GM18505 (cell line): ENCODE measurements around the gene AP1G2.
"Not testable (repeated sequence)": the region's sequence is repeated elsewhere in the genome, so short reads cannot be mapped to it uniquely, and the experiment has no call there.

ENCODE experiments used
- ATAC-seq: cut with Tn5 transposase; IDR thresholded peaks from one replicate; pipeline ENCODE4 v1.9.1; 2021; ENCODE audit not compliant: unreplicated experiment
- POLR2A ChIP-seq: IDR thresholded peaks from 4 replicates; pipeline ENCODE4 v1.6.1; 2011; ENCODE audit warnings: borderline replicate concordance; ENCODE audit not compliant: insufficient read depth, insufficient read length; ENCODE audit errors: extremely low read depth

Gene AP1G2

DNA sequence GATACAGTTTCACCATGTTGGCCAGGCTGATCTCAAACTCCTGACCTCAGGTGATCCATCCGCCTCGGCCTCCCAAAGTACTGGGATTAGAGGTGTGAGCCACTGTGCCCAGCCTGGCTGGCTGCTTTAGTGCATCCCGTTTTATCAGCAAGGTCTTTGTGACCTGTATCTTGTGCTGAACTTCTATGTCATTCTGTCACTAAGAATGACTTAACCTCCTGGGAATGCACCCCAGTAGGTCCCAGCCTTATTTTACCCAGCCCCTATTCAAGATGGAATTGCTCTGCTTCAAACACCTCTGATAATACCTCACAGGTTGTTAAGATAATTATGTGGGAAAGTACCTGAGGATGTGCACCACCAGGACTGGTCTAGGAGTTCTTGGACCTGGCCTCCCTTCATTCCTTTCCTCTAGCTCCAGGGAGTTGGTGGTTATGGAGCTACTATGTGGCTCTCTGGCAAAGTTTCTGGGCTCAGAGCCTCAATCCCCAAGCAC, 37.1 kb upstream of the AP1G2 start:
- ATAC-seq, result no peak
- TF ChIP-seq POLR2A, result no peak

DNA sequence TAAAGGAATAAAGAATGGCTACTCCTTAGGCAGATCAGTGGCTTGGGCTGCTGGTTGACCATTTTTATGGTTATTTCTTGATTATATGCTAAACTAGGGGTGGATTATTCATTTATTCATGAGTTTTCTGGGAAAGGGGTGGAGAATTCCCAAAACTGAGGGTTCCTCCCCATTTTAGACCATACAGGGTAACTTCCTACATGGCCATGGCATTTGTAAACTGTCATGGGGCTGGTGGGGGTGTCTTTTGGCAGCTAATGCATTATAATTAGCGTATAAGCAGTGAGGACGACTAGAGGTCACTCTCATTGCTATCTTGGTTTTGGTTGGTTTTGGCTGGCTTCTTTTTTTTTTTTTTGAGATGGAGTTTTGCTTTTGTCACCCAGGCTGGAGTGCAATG, 36.6 kb upstream of the AP1G2 start:
- no peak for TF ChIP-seq POLR2A
- no peak for ATAC-seq

DNA sequence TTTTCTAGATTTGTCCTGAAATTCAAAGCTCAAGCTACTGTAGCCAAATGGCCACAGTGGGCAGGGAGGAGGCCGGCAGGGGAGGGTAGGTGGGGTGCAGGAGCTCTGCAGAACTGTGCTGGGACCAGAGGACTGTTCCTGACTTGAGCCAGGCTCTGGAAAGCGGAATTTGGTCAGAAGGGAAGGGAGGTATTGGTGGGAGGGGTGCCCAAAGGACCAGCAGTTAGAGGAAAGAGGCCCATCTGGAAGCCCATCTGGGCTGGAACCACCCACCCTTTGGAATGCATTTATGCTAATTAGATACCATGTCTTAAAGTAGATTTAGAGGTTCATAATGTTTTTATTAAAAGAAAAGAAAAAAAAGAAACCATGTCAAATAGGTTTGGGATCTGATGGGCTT, 35.5 kb upstream of the AP1G2 start:
- TF ChIP-seq POLR2A, result no peak

DNA sequence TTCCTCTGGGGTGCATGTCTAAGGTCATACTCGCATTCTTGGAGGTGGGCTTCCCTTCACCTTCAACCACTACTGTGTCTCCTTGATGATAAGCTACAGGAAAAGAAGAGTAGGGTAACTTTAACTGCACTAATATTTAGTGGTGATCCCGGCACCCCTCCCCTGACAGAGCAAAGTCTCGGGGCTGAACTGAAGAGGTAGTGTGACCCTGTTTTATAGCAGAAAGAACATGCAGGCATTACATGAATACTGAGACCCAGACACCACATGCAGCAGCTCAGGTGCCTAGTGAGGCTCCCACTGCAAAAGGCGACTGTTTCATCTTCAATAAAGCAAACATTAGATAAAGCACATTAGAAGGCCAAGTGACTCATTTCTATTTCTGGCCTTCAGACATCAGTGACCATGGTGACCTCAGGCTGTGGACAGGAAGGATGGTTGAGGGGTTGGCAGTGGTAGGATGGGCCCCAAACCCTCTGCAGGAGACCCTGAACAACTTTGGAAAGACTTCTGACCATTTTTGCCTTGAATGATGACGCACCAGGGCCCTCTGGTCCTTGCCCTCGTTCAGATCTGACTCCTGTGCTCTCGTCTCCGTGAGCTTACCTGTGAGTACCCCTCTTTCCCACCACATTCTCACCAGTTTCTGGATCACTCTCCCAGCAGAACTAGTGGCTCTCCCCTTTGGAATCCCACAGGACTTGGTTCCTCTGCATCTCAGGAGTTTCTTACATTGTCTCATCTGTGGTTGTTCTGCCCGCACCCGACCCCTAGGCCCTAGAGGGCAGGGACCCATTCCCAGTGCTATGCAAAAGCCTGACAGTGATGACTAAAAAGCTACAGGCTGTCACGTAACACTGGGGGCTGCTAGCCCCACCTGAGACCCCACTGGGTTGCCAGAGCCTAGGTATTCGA, 34.8 kb upstream of the AP1G2 start:
- TF ChIP-seq POLR2A, result no peak
- ATAC-seq, result no peak

More for the DNA sequence above, 35.5 kb upstream of the AP1G2 start:
- ATAC-seq, result no peak

DNA sequence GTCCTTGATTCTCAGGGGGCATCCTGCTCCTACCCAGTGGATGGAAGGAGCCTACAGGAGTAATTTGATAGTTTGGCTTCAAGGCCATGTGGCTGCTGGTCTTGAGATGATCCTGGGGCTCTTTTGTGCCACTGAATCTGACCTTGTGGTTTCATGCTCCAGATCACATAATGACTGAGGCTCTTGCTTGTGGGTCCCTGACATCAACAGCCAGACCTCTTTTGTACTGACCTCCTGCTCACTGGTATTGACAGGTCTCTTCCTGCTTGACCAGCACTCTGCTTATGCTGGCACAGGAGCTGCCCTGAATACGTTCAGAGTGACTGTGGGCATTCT, 34.2 kb upstream of the AP1G2 start:
- TF ChIP-seq POLR2A, result no peak
- no peak for ATAC-seq

DNA sequence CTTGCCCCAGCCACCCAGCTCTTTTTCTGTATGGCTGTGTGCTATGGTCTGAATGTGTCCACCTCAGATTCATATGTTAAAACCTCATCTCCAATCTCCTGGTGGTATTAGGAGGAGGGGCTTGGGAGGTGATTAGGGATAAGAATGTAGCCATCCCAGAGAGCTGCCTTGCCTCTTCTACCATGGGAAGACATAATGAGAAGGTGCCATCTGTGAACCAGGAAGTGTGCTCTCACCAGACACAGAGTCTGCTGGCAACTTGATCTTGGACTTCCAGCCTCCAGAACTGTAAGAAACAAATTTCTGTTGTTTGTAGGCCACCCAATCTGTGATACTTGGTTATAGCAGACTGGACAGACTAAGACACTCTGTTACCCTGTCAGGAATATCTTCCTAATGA, 33.8 kb upstream of the AP1G2 start:
- no peak for TF ChIP-seq POLR2A
- ATAC-seq, result no peak

DNA sequence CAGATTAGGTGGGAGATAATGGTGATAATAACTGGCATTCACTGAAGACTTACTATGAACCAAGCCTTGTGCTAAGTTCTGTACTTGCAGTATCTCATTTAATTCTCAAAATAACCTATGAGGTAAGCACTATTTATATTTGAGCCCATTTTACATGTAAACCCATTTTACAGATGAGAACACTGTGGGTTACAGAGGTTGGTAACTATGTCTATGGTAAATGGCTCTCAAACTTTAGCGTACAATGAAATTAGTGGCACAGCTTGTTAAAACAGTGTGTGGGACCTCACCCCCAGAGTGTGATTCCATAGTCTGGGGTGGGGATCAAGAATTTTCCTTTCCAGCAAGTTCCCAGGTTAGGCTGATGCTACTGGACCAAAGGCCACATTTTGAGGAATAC, 33.2 kb upstream of the AP1G2 start:
- TF ChIP-seq POLR2A, result no peak
- ATAC-seq, result no peak

DNA sequence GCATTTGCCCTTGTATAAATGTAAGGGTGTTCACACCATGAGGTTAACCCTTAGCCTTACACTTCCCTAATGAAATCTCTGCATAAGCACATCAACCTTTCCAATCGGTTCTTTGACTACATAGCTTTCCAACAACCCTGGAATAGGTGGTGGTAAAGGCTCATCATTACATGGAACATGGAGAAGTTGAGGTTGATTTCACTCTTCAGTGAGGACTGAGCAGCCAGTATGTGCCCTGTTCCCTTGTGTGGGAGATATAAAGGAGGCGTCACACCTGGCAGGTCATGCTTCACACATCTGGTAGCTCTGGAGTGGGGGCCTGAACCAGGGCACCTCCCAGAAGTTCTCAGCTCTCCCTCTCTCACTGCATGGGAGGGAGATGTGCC, 32.7 kb upstream of the AP1G2 start:
- no peak for TF ChIP-seq POLR2A
- ATAC-seq, result no peak

DNA sequence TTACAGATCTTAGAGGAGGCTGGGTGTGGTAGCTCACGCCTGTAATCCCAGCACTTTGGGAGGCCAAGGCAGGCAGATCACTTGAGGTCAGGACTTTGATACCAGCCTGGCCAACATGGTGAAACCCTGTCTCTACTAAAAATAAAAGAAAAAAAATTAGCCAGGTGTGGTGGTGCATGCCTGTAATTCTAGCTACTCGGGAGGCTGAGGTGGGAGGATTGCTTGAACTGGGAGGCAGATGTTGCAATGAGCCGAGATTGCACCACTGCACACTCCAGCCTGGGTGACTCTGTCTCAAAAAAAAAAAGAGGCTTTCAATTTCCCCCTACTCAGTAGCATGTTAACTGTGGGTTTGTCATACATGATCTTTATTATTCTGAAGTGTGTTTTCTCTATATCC, 26.6 kb upstream of the AP1G2 start:
- not testable (repeated sequence) for ATAC-seq

DNA sequence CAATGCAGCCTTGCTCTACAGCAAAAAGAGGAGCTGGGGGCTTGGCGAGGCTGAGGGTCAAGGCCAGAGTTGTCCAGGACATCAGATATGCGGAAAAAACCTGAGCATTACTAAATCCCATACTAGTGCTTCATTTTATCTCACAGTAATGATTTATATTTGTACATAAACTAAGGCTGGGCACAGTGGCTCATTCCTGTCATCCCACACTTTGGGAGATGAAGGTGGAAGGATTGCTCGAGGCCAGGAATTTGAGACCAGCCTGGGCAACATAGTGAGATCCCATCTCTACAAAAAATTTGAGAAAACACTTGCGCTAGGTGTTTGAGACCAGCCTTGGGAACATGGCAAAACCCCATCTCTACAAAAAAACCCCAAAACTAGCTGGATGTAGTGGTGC, 22.6 kb upstream of the AP1G2 start:
- no peak for TF ChIP-seq POLR2A
- no peak for ATAC-seq

DNA sequence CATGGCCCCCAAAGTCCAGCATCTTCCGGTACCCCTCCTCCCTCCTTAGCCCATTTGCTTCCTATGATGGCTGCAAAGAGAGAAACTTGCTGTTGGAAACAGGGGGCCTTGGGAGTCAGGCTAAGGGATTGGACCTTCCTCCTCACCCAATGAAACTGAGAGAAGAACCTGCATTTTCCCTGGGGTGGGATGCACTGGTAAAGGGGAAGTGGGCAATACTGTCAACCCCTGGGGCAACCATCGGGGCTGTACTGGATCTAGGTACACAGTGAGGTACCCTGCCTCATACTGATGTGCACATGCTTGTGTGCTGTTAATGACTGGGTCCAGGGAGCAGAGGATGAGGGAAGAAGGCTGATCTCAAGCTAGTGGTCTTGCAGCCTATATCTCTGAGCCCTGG, 22.0 kb upstream of the AP1G2 start:
- no peak for TF ChIP-seq POLR2A
- ATAC-seq, result no peak

DNA sequence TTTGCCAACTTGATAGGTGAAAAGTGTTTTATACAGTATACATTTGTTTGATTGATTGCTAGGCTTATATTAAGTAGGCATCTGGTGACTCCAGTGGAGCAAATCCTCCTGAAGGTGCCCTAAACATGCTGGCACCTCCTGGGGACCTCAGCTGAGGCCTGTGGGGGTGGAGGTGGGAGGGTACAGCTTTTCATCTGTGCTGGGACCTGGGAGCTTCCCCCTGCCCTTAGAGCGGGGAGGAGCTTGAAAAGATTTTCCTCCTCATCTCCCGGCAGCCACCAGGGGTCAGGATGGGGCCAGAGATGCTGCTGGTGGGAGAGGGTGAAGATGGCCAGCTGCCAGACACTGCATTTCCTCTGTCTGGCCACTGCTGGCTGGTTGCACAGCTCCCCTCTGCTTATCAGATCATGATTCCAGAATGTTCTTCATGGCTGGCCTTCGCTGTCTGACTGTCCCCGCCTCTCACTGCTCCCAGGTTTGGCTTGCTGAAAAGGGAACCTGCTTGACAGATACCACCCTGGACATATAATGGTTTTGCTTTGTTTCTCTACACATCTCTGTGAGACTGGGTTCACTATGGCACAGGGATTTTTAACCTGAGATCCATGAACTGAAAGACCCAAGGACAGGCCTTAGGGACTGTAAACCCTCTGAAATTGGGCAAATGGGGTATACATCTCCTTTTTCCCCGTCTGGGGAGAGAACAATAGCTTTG, 21.4 kb upstream of the AP1G2 start:
- peak; percentile 99 for ATAC-seq
- TF ChIP-seq POLR2A, result no peak

DNA sequence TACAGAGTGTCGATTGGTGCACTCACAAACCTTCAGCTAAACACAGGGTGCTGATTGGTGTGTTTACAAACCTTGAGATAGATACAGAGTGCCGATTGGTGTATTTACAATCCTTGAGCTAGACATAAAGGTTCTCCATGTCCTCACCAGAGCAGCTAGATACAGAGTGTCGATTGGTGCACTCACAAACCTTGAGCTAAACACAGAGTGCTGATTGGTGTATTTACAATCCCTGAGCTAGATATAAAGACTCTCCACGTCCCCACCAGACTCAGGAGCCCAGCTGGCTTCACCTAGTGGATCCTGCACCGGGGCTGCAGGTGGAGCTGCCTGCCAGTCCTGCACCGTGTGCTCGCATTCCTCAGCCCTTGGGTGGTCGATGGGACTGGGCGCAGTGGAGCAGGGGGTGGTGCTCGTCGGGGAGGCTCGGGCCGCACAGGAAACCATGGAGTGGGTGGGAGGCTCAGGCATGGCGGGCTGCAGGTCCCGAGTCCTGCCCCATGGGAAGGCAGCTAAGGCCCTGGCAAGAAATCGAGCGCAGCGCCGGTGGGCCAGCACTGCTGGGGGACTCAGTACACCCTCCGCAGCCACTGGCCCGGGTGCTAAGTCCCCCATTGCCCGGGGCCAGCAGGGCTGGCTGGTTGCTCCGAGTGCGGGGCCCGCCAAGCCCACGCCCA, 17.1 kb upstream of the AP1G2 start:
- not testable (repeated sequence) for ATAC-seq

DNA sequence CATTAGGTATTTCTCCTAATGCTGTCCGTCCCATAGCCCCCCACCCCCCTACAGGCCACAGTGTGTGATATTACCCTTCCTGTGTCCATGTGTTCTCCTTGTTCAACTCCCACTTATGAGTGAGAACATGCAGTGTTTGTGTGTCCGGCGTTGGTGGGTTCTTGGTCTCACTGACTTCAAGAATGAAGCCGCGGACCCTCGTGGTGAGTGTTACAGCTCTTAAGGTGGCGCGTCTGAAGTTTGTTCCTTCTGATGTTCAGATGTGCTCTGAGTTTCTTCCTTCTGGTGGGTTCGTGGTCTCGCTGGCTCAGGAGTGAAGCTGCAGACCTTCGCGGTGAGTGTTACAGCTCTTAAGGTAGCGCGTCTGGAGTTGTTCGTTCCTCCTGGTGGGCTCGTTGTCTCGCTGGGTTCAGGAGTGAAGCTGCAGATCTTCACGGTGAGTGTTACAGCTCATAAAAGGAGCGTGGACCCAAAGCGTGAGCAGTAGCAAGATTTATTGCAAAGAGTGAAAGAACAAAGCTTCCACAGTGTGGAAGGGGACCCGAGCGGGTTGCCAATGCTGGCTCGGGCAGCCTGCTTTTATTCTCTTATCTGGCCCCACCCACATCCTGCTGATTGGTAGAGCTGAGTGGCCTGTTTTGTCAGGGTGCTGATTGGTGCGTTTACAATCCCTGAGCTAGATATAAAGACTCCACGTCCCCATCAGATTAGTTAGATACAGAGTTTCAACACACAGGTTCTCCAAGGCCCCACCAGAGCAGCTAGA, 16.4 kb upstream of the AP1G2 start:
- not testable (repeated sequence) for ATAC-seq
